A549 (cell line): ENCODE data around the gene CLCNKB. TPM values are rescaled to one million over a fixed set of nuclear protein-coding genes. Genes with fewer than 3 reads are reported as not detected.

ENCODE experiments used
- ATAC-seq, 2 experiments: fragments of 200-7000 bp in 1 of 2; fragments of >200 bp in 1 of 2; cut with Nextera tagmentation in 1 of 2; cut with Tn5 transposase in 1 of 2; 3 replicates each; pipeline versions ENCODE4 v1.8.0 to v1.9.1; 2018 to 2020; ENCODE audit warnings: mild to moderate bottlenecking in 1 of 2, moderate library complexity in 1 of 2
- CTCF ChIA-PET: fragments of 300-600 bp; sonication (Branson Sonifier 250); formaldehyde crosslinking; extraction: SDS; loops from one replicate; lab custom pipeline; 2021; ENCODE audit warnings: antibody characterized with exemption, inconsistent platforms; lab: Yijun Ruan, JAX
- POLR2A ChIA-PET: fragments of 350-600 bp; formaldehyde crosslinking; extraction: SDS; loops from one replicate; lab custom pipeline; 2021; ENCODE audit warnings: antibody characterized with exemption, inconsistent platforms; lab: Yijun Ruan, JAX
- DNase-seq, 2 experiments: peaks; one replicate each; pipeline versions ENCODE4 v3.0.0 to v3.0.0-alpha.2; 2011 to 2016; ENCODE audit warnings: low read depth in 1 of 2, low spot score in 1 of 2
- FAIRE-seq: peaks from 2 replicates; lab custom pipeline; 2011; peaks lifted over from hg19 to GRCh38; lab: Jason Lieb, UNC
- H3K27ac ChIP-seq, 2 experiments: fragments of >200 bp; sonication (Bioruptor Twin); formaldehyde crosslinking; 3 replicates each; pipeline ENCODE4 v1.5.1; 2016 to 2017
- H3K4me1 ChIP-seq: fragments of >200 bp; sonication (Bioruptor Twin); formaldehyde crosslinking; 3 replicates; pipeline ENCODE4 v1.6.1; 2016
- H3K4me2 ChIP-seq: fragments of >200 bp; sonication (Bioruptor Twin); formaldehyde crosslinking; 3 replicates; pipeline ENCODE4 v1.6.1; 2016
- H3K4me3 ChIP-seq: fragments of >200 bp; sonication (Bioruptor Twin); formaldehyde crosslinking; 3 replicates; pipeline ENCODE4 v1.5.1; 2016
- H3K9me3 ChIP-seq: fragments of >200 bp; sonication (Bioruptor Twin); formaldehyde crosslinking; 3 replicates; pipeline ENCODE4 v1.6.1; 2016
- CEBPB ChIP-seq, 2 experiments: fragments of >200 bp in 1 of 2; sonication (Bioruptor Twin) in 1 of 2; formaldehyde crosslinking in 1 of 2; IDR thresholded peaks; 2 replicates each; pipeline ENCODE4 v1.6.1; 2012 to 2016
- ELK1 ChIP-seq: fragments of 150-350 bp; IDR thresholded peaks from 2 replicates; pipeline ENCODE4 v1.6.1; 2014; ENCODE audit warnings: low read depth, mild to moderate bottlenecking, low read length
- ESRRA ChIP-seq: fragments of 150-350 bp; IDR thresholded peaks from 2 replicates; pipeline ENCODE4 v1.6.1; 2014; ENCODE audit warnings: mild to moderate bottlenecking, low read length, borderline replicate concordance
- FOSB ChIP-seq: fragments of 250-450 bp; sonication (Bioruptor Pico); IDR thresholded peaks from 2 replicates; pipeline ENCODE4 v1.5.0; 2020; ENCODE audit warnings: mild to moderate bottlenecking, moderate library complexity
- HDAC2 ChIP-seq: fragments of 200-600 bp; sonication (generic); IDR thresholded peaks from 2 replicates; pipeline ENCODE4 v1.6.1; 2016
- HOXB13 ChIP-seq: fragments of 250-450 bp; sonication (Bioruptor Pico); IDR thresholded peaks from 2 replicates; pipeline ENCODE4 v1.5.0; 2020; ENCODE audit warnings: low read depth, mild to moderate bottlenecking, moderate library complexity
- JUNB ChIP-seq: fragments of >200 bp; sonication (Bioruptor Twin); formaldehyde crosslinking; IDR thresholded peaks from 2 replicates; pipeline ENCODE4 v1.6.1; 2016
- MAX ChIP-seq: IDR thresholded peaks from 2 replicates; pipeline ENCODE4 v1.6.1; 2012
- MYC ChIP-seq: IDR thresholded peaks from 2 replicates; pipeline ENCODE4 v1.6.1; 2012; ENCODE audit warnings: mild to moderate bottlenecking, inconsistent platforms, low read length, improper control_type of control experiment, borderline replicate concordance
- NFE2L2 ChIP-seq: fragments of 150-350 bp; conservative IDR thresholded peaks from 2 replicates; pipeline ENCODE4 v1.6.1; 2014; ENCODE audit warnings: low read length
- NPAS2 ChIP-seq: fragments of 250-450 bp; sonication (Bioruptor Pico); IDR thresholded peaks from 2 replicates; pipeline ENCODE4 v1.8.0; 2022; ENCODE audit warnings: mild to moderate bottlenecking, moderate library complexity, borderline replicate concordance
- SREBF2 ChIP-seq: fragments of 450-650 bp; IDR thresholded peaks from 2 replicates; pipeline ENCODE4 v1.6.1; 2014; ENCODE audit warnings: mild to moderate bottlenecking, moderate library complexity
- TFCP2L1 ChIP-seq: fragments of 250-450 bp; sonication (Bioruptor Pico); IDR thresholded peaks from 2 replicates; pipeline ENCODE4 v1.5.0; 2021; ENCODE audit warnings: mild to moderate bottlenecking
- TP53 ChIP-seq: fragments of 250-450 bp; sonication (Bioruptor Pico); IDR thresholded peaks from 2 replicates; pipeline ENCODE4 v1.5.0; 2021; ENCODE audit warnings: mild to moderate bottlenecking, moderate library complexity
- WGBS: methylation state at CpG from one replicate; pipeline ENCODE4 v1.1.6; 2017; ENCODE audit errors: missing lambda C conversion rate; 5-methylcytosine and 5-hydroxymethylcytosine counted together
- polyA plus RNA-seq, 4 experiments: library from polyadenylated mRNA; depleted of rRNA in 3 of 4; stranded (reverse); fragments of >200 nt; fragmentation: RNase III in 1 of 4; extraction: RNeasy Plus Mini Kit Qiagen cat#74134 plus additional on column Dnase treatment in 1 of 4; gene quantifications; 2 replicates in 3 of 4; 3 replicates in 1 of 4; pipeline ENCODE4 v1.2.3, GENCODE V29; 2011 to 2017
- TF ChIP-seq, protein P1 (sequence below): fragments of 250-450 bp; sonication (Bioruptor Pico); IDR thresholded peaks from 2 replicates; pipeline ENCODE4 v1.5.0; 2021; ENCODE audit warnings: mild to moderate bottlenecking, moderate library complexity, borderline replicate concordance

Gene CLCNKB
- polyA plus RNA-seq, 2 of the 4 experiments (the other 2 are of a cell fraction), result 0.08 to 0.14 TPM

DNA sequence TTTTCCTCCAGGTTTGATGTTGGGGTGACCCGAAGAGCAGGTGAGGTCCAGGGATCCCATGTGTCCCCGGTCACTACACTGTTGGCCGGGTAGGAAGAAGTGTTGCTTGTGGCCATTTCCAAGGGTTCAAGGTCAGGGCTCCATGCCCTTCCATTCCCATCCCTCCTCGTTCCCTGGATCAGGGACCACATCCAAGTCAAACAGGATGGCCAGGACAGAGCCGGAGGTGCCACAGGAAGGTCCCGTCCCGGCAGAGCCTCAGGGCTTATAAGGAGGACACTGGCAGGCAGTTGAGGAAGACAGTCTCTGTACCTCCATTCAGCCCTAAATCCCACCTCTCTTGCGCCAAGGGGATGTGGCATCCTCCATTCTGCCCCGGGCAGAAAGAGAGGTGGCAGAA lies 51.9 kb downstream of the CLCNKB start:
- DNase-seq (no peak), ATAC-seq (no peak), FAIRE-seq (no peak)
- POLR2A ChIA-PET, result no interaction called here
- CTCF ChIA-PET, result interaction anchor here (4.9 kb wide), 1 partner anchor 13 kb away, joined by 18 read pairs; no protein-coding TSS in a partner anchor
- no peaks in the 10 kb centered on the region for H3K9me3 ChIP-seq
- 0 out of 3 replicates have a peak, but pooled peaks cover 5% of the 10 kb centered on the region for H3K4me1 ChIP-seq
- TF ChIP-seq TFCP2L1 (CRISPR knock-in tag) (no peak), ELK1 (no peak), HDAC2 (no peak), NPAS2 (no peak), NFE2L2 (no peak), MYC (no peak), FOSB (CRISPR knock-in tag) (no peak)
- TF ChIP-seq, protein P1, sequence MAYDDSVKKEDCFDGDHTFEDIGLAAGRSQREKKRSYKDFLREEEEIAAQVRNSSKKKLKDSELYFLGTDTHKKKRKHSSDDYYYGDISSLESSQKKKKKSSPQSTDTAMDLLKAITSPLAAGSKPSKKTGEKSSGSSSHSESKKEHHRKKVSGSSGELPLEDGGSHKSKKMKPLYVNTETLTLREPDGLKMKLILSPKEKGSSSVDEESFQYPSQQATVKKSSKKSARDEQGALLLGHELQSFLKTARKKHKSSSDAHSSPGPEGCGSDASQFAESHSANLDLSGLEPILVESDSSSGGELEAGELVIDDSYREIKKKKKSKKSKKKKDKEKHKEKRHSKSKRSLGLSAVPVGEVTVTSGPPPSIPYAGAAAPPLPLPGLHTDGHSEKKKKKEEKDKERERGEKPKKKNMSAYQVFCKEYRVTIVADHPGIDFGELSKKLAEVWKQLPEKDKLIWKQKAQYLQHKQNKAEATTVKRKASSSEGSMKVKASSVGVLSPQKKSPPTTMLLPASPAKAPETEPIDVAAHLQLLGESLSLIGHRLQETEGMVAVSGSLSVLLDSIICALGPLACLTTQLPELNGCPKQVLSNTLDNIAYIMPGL (CRISPR knock-in tag), result no peak
- WGBS, result 60% methylated on average over 7 of the region's 9 CpGs
- H3K27ac ChIP-seq, result no peak overlapping the region
- H3K4me3 ChIP-seq, result no peak overlapping the region
- no peak overlapping the region for H3K4me2 ChIP-seq

DNA sequence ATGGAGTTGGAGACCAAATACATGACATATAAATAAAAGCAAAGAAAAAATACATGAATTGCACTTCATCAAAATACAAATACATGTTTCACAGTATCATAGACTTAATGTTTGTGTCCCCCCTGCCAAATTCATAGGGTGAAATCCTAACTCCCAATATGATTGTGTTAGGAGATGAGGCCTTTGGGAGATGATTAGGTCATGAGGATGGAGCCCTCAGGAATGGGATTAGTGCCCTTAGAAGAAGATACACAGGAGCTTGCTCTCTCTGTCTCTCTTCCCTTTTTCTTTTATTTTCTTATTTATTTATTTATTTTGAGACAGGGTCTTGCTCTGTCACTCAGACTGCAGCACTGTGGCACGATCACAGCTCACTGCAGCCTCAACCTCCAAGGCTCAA lies 55.8 kb downstream of the CLCNKB start:
- POLR2A ChIA-PET, result no interaction called here
- Histone ChIP-seq H3K4me1 (0 out of 3 replicates have a peak, but pooled peaks cover 5% of the 10 kb centered on the region), H3K27ac (no peak overlapping the region), H3K4me3 (no peak overlapping the region), H3K9me3 (no peaks in the 10 kb centered on the region), H3K4me2 (no peak overlapping the region)
- 85% methylated on average over 1 of the region's 1 CpG for WGBS
- no peak for FAIRE-seq
- ATAC-seq, result no peak
- no peak for TF ChIP-seq ESRRA
- no peak for DNase-seq
- CTCF ChIA-PET, result interaction anchor here (1.8 to 4.9 kb wide), 2 partner anchors 17 to 20 kb away, joined by 7 to 18 read pairs; no protein-coding TSS in a partner anchor

DNA sequence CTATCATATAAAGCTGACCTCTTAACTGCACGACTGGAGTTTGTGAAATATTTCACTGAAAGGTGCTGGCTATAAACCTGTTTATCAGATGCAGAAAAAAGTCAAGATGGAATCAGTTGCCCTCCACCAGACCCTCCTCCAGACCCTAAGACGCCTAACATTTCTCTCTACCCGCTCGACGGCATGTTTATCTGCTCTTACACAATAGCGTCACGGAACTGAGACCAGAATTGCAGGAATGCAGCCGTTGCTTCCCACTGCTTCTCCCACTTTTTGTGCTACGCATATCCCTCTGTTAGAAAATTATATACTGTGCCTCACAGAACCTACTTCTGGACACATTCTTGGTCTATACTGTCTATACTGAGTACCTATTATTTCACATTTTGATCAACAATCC lies 58.0 kb downstream of the CLCNKB start:
- 68% methylated on average over 9 of the region's 9 CpGs for WGBS
- DNase-seq, result no peak
- POLR2A ChIA-PET, result no interaction called here
- no peak overlapping the region for H3K4me2 ChIP-seq
- TF ChIP-seq FOSB (CRISPR knock-in tag) (no peak), MAX (no peak), TP53 (CRISPR knock-in tag) (no peak), JUNB (no peak), HOXB13 (no peak), SREBF2 (no peak), CEBPB (IDR thresholded peaks at IDR 0.05) (no peak)
- TF ChIP-seq, all 56 proteins: peak for 0
- no peak overlapping the region for H3K27ac ChIP-seq
- H3K9me3 ChIP-seq, result no peaks in the 10 kb centered on the region
- CTCF ChIA-PET, result interaction anchor here (4.1 kb wide), 1 partner anchor 19 kb away, joined by 13 read pairs; no protein-coding TSS in a partner anchor
- H3K4me1 ChIP-seq, result 0 out of 3 replicates have a peak, but pooled peaks cover 5% of the 10 kb centered on the region
- ATAC-seq, result no peak
- no peak overlapping the region for H3K4me3 ChIP-seq
- no peak for FAIRE-seq

Other genes with a start within 250 kb of the CLCNKB start
- gene UQCRHL, start 236.1 kb upstream of the CLCNKB start, polyA plus RNA-seq (2011; rRNA removed), result 2.0 and 4.1 TPM in 2 replicates
- gene UQCRHL, start 236.1 kb upstream of the CLCNKB start, polyA plus RNA-seq (2017; fragmentation: RNase III; extraction: RNeasy Plus Mini Kit Qiagen cat#74134 plus additional on column Dnase treatment), result 0.64 to 1.2 TPM (median 0.68 TPM) in 3 replicates
- 7.0 and 14.3 TPM in 2 replicates for gene SPEN, start 196.1 kb upstream of the CLCNKB start, polyA plus RNA-seq (2011; rRNA removed)
- 12.2 to 21.2 TPM (median 15.5 TPM) in 3 replicates for gene SPEN, start 196.1 kb upstream of the CLCNKB start, polyA plus RNA-seq (2017; fragmentation: RNase III; extraction: RNeasy Plus Mini Kit Qiagen cat#74134 plus additional on column Dnase treatment)
- gene ZBTB17, start 67.7 kb upstream of the CLCNKB start, polyA plus RNA-seq (2011; rRNA removed), result 13.8 and 14.9 TPM in 2 replicates
- 14.1 to 17.6 TPM (median 16.5 TPM) in 3 replicates for gene ZBTB17, start 67.7 kb upstream of the CLCNKB start, polyA plus RNA-seq (2017; fragmentation: RNase III; extraction: RNeasy Plus Mini Kit Qiagen cat#74134 plus additional on column Dnase treatment)
- gene SRARP, start 39.5 kb upstream of the CLCNKB start, polyA plus RNA-seq (2011; rRNA removed), result not detected in 2 replicates
- 0.03 TPM in 1 of 3 replicates, not detected in the others for gene SRARP, start 39.5 kb upstream of the CLCNKB start, polyA plus RNA-seq (2017; fragmentation: RNase III; extraction: RNeasy Plus Mini Kit Qiagen cat#74134 plus additional on column Dnase treatment)
- not detected in 2 replicates for gene HSPB7, start 25.7 kb upstream of the CLCNKB start, polyA plus RNA-seq (2011; rRNA removed)
- gene HSPB7, start 25.7 kb upstream of the CLCNKB start, polyA plus RNA-seq (2017; fragmentation: RNase III; extraction: RNeasy Plus Mini Kit Qiagen cat#74134 plus additional on column Dnase treatment), result not detected in 3 replicates
- not detected in 2 replicates for gene CLCNKA, start 21.7 kb upstream of the CLCNKB start, polyA plus RNA-seq (2011; rRNA removed)
- 0.05 to 0.07 TPM (median 0.06 TPM) in 3 replicates for gene CLCNKA, start 21.7 kb upstream of the CLCNKB start, polyA plus RNA-seq (2017; fragmentation: RNase III; extraction: RNeasy Plus Mini Kit Qiagen cat#74134 plus additional on column Dnase treatment)
- gene FAM131C, start 29.9 kb downstream of the CLCNKB start, polyA plus RNA-seq (2011; rRNA removed), result 2.3 and 2.9 TPM in 2 replicates
- gene FAM131C, start 29.9 kb downstream of the CLCNKB start, polyA plus RNA-seq (2017; fragmentation: RNase III; extraction: RNeasy Plus Mini Kit Qiagen cat#74134 plus additional on column Dnase treatment), result 5.9 to 6.7 TPM (median 6.3 TPM) in 3 replicates
- 55.0 and 59.3 TPM in 2 replicates for gene EPHA2, start 112.3 kb downstream of the CLCNKB start, polyA plus RNA-seq (2011; rRNA removed)
- gene EPHA2, start 112.3 kb downstream of the CLCNKB start, polyA plus RNA-seq (2017; fragmentation: RNase III; extraction: RNeasy Plus Mini Kit Qiagen cat#74134 plus additional on column Dnase treatment), result 87.1 to 93.8 TPM (median 93.2 TPM) in 3 replicates
- gene ARHGEF19, start 168.9 kb downstream of the CLCNKB start, polyA plus RNA-seq (2011; rRNA removed), result 6.1 and 6.7 TPM in 2 replicates
- gene ARHGEF19, start 168.9 kb downstream of the CLCNKB start, polyA plus RNA-seq (2017; fragmentation: RNase III; extraction: RNeasy Plus Mini Kit Qiagen cat#74134 plus additional on column Dnase treatment), result 7.6 to 9.5 TPM (median 9.2 TPM) in 3 replicates
- gene CPLANE2, start 193.4 kb downstream of the CLCNKB start, polyA plus RNA-seq (2011; rRNA removed), result 2.4 and 3.6 TPM in 2 replicates
- 2.6 to 3.7 TPM (median 2.8 TPM) in 3 replicates for gene CPLANE2, start 193.4 kb downstream of the CLCNKB start, polyA plus RNA-seq (2017; fragmentation: RNase III; extraction: RNeasy Plus Mini Kit Qiagen cat#74134 plus additional on column Dnase treatment)